GM18507 (cell line): ENCODE measurements around the gene BDKRB1.

Experiments used
- DNase-seq: peaks from one replicate; pipeline ENCODE4 v3.0.0; 2011; ENCODE audit warnings: low read depth; ENCODE audit not compliant: insufficient read length; ENCODE audit errors: extremely low spot score
- FAIRE-seq: peaks from 2 replicates; lab custom pipeline; 2011; peaks lifted over from hg19 to GRCh38; lab: Jason Lieb, UNC

The BDKRB1 gene

GRCh38 chr14:96255501-96256366 lies at the start of gene BDKRB1:
Gene BDKRB1, plus strand, starts transcription at chr14:96256210. Its CDS starts 7,473 bp downstream, at chr14:96263683.
- DNase-seq (no peak), FAIRE-seq (no peak)

- DNase-seq (no peak), FAIRE-seq (no peak)
Observed at GRCh38 chr14:96206461-96206860, 49.5 kb upstream of the BDKRB1 start.

- no peak for FAIRE-seq
- DNase-seq: no peak
Observed at GRCh38 chr14:96207686-96208085, 48.3 kb upstream of the BDKRB1 start.

- no peak for DNase-seq
- FAIRE-seq: no peak
Observed at GRCh38 chr14:96208739-96209138, 47.3 kb upstream of the BDKRB1 start.

- DNase-seq: no peak
- FAIRE-seq: no peak
Observed at GRCh38 chr14:96212140-96212539, 43.9 kb upstream of the BDKRB1 start.

- FAIRE-seq (no peak), DNase-seq (no peak)
Observed at GRCh38 chr14:96212896-96213295, 43.1 kb upstream of the BDKRB1 start.

- FAIRE-seq: no peak
- DNase-seq: no peak
Observed at GRCh38 chr14:96213871-96214465, 42.0 kb upstream of the BDKRB1 start.

GRCh38 chr14:96214793-96215192 lies 41.2 kb upstream of the BDKRB1 start:
- DNase-seq: no peak
- FAIRE-seq: no peak

GRCh38 chr14:96215452-96216244 lies 40.4 kb upstream of the BDKRB1 start:
- DNase-seq (no peak), FAIRE-seq (no peak)

GRCh38 chr14:96216627-96217026 lies 39.4 kb upstream of the BDKRB1 start:
- no peak for FAIRE-seq
- no peak for DNase-seq

GRCh38 chr14:96217376-96217913 lies 38.6 kb upstream of the BDKRB1 start:
- FAIRE-seq (no peak), DNase-seq (no peak)

- FAIRE-seq: no peak
- DNase-seq: no peak
Observed at GRCh38 chr14:96221109-96221650, 34.8 kb upstream of the BDKRB1 start.

- no peak for DNase-seq
- FAIRE-seq: no peak
Observed at GRCh38 chr14:96221841-96222240, 34.2 kb upstream of the BDKRB1 start.

GRCh38 chr14:96224480-96225096 lies 31.4 kb upstream of the BDKRB1 start:
- FAIRE-seq (no peak), DNase-seq (no peak)

GRCh38 chr14:96225213-96225612 lies 30.8 kb upstream of the BDKRB1 start:
- DNase-seq (no peak), FAIRE-seq (no peak)

- FAIRE-seq (no peak), DNase-seq (no peak)
Observed at GRCh38 chr14:96225745-96226151, 30.3 kb upstream of the BDKRB1 start.

GRCh38 chr14:96227428-96227827 lies 28.6 kb upstream of the BDKRB1 start:
- DNase-seq (no peak), FAIRE-seq (no peak)

GRCh38 chr14:96229315-96229714 lies 26.7 kb upstream of the BDKRB1 start:
- FAIRE-seq: no peak
- no peak for DNase-seq

- FAIRE-seq (no peak), DNase-seq (no peak)
Observed at GRCh38 chr14:96231056-96231455, 25.0 kb upstream of the BDKRB1 start.
